Measurements from ENCODE around the gene UCN2. TPM values are rescaled to one million over a fixed set of nuclear protein-coding genes. Genes with fewer than 3 reads are reported as not detected.

Gene UCN2
- total RNA-seq, 1 experiment from 2014 or later: 0.49 TPM

DNA sequence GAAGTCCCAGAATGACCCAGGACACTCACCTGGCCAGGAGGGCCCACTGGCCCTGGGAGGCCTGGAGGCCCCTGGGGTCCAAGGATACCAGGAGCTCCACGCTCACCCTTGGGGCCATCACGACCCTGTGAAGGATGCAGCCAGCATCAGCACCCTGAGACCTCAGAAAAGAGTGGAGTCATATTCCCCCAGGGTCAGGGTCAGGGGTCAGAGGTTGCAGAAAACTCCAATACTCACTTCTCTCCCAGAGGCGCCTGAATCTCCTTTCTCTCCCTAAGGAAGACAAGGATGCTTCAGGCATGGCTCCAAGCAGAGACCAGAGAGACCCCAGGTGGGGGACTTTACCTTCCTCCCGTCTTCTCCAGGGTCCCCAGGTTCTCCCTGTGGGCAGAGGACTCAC is 13.1 kb upstream of the UCN2 start:
- DNase-seq (ENCODE audit: low spot score): no peak
- no peak overlapping the region for H3K4me3 ChIP-seq (ENCODE audit: low read depth, low read length, poor library complexity, severe bottlenecking)
- H3K36me3 ChIP-seq (ENCODE audit: insufficient read depth, low read length, poor library complexity, severe bottlenecking): no peaks in the 10 kb centered on the region
- intact Hi-C loops (cut with micrococcal nuclease; ENCODE audit: unreplicated experiment): no loop called here
- BruUV-seq (replicated peaks): no TSS peak
- ChIA-PET POLR2A (ENCODE audit: low non-redundant PET) (no interaction called here), CTCF (no interaction called here)
- no peaks in the 10 kb centered on the region for H3K27me3 ChIP-seq (replicated peaks; ENCODE audit: insufficient read depth, low read depth, low read length, poor library complexity)
- H3K27ac ChIP-seq (ENCODE audit: low read depth, low read length, poor library complexity, severe bottlenecking): no peak overlapping the region
- H3K9me3 ChIP-seq (ENCODE audit: low read depth, low read length, poor library complexity, severe bottlenecking): no peaks in the 10 kb centered on the region
- no peak for TF ChIP-seq EZH2 (IDR thresholded peaks at IDR 0.05; ENCODE audit: borderline replicate concordance, low read depth, low read length, poor library complexity, severe bottlenecking)
- TF ChIP-seq CTCF (conservative IDR thresholded peaks at IDR 0.05; ENCODE audit: low read depth, low read length): no peak
- no peaks in the 10 kb centered on the region for H3K4me1 ChIP-seq (ENCODE audit: insufficient read depth, low read length, poor library complexity, severe bottlenecking)

- Histone ChIP-seq H3K9me3 (ENCODE audit: low read depth, low read length, poor library complexity, severe bottlenecking) (no peaks in the 10 kb centered on the region), H3K27me3 (replicated peaks; ENCODE audit: insufficient read depth, low read depth, low read length, poor library complexity) (no peaks in the 10 kb centered on the region), H3K4me1 (ENCODE audit: insufficient read depth, low read length, poor library complexity, severe bottlenecking) (no peaks in the 10 kb centered on the region), H3K27ac (ENCODE audit: low read depth, low read length, poor library complexity, severe bottlenecking) (no peak overlapping the region), H3K4me3 (ENCODE audit: low read depth, low read length, poor library complexity, severe bottlenecking) (no peak overlapping the region), H3K36me3 (ENCODE audit: insufficient read depth, low read length, poor library complexity, severe bottlenecking) (no peaks in the 10 kb centered on the region)
- no TSS peak for BruUV-seq (replicated peaks)
- TF ChIP-seq CTCF (conservative IDR thresholded peaks at IDR 0.05; ENCODE audit: low read depth, low read length) (no peak), EZH2 (IDR thresholded peaks at IDR 0.05; ENCODE audit: borderline replicate concordance, low read depth, low read length, poor library complexity, severe bottlenecking) (no peak)
- ChIA-PET CTCF (no interaction called here), POLR2A (ENCODE audit: low non-redundant PET) (no interaction called here)
- intact Hi-C loops (cut with micrococcal nuclease; ENCODE audit: unreplicated experiment): no loop called here
- DNase-seq (ENCODE audit: low spot score): no peak
Observed at GRCh38 chr3:48575366-48575765, 11.8 kb upstream of the UCN2 start.

GRCh38 chr3:48573973-48574585 is 10.5 kb upstream of the UCN2 start:
- Histone ChIP-seq H3K27me3 (replicated peaks; ENCODE audit: insufficient read depth, low read depth, low read length, poor library complexity) (no peaks in the 10 kb centered on the region), H3K9me3 (ENCODE audit: low read depth, low read length, poor library complexity, severe bottlenecking) (no peaks in the 10 kb centered on the region), H3K4me1 (ENCODE audit: insufficient read depth, low read length, poor library complexity, severe bottlenecking) (no peaks in the 10 kb centered on the region), H3K27ac (ENCODE audit: low read depth, low read length, poor library complexity, severe bottlenecking) (no peak overlapping the region), H3K36me3 (ENCODE audit: insufficient read depth, low read length, poor library complexity, severe bottlenecking) (no peaks in the 10 kb centered on the region), H3K4me3 (ENCODE audit: low read depth, low read length, poor library complexity, severe bottlenecking) (no peak overlapping the region)
- TF ChIP-seq CTCF (conservative IDR thresholded peaks at IDR 0.05; ENCODE audit: low read depth, low read length) (no peak), EZH2 (IDR thresholded peaks at IDR 0.05; ENCODE audit: borderline replicate concordance, low read depth, low read length, poor library complexity, severe bottlenecking) (no peak)
- POLR2A ChIA-PET (ENCODE audit: low non-redundant PET): no interaction called here
- DNase-seq (ENCODE audit: low spot score): no peak
- CTCF ChIA-PET: no interaction called here
- intact Hi-C loops (cut with micrococcal nuclease; ENCODE audit: unreplicated experiment): no loop called here
- BruUV-seq (replicated peaks): no TSS peak
